ENCODE data around the gene FLRT1. TPM values are rescaled to one million over a fixed set of nuclear protein-coding genes. Genes with fewer than 3 reads are reported as not detected.

The FLRT1 gene
- polyA plus RNA-seq, 1 donor from 2014 or later: 2.6 TPM

GRCh38 chr11:64058494-64058893 lies 22.8 kb downstream of the FLRT1 start:
- Histone ChIP-seq H3K27me3 (ENCODE audit: insufficient read depth, low read depth, low read length) (no peaks in the 10 kb centered on the region), H3K27ac (ENCODE audit: low read length) (no peak overlapping the region), H3K4me3 (ENCODE audit: low read length) (no peak overlapping the region)

GRCh38 chr11:64059339-64060140 lies 23.8 kb downstream of the FLRT1 start:
- Histone ChIP-seq H3K27me3 (ENCODE audit: insufficient read depth, low read depth, low read length) (no peaks in the 10 kb centered on the region), H3K4me3 (ENCODE audit: low read length) (no peak overlapping the region), H3K27ac (ENCODE audit: low read length) (peak overlapping the region; percentile 84), H3K9ac (ENCODE audit: low read length) (peak overlapping the region; percentile 71), H3K9me3 (ENCODE audit: low read length) (no peaks in the 10 kb centered on the region), H3K9me2 (ENCODE audit: insufficient read depth, low read length) (no peaks in the 10 kb centered on the region), H3F3A (ENCODE audit: insufficient read depth, low read length, poor library complexity, severe bottlenecking) (no peaks in the 10 kb centered on the region), H3K4me2 (ENCODE audit: low read length) (no peak overlapping the region), H3K36me3 (ENCODE audit: insufficient read depth, low read length) (no peaks in the 10 kb centered on the region), H4K20me1 (ENCODE audit: insufficient read depth) (no peaks in the 10 kb centered on the region), H3K79me2 (replicated peaks; ENCODE audit: insufficient read depth, low read length) (no peaks in the 10 kb centered on the region), H2AFZ (ENCODE audit: low read depth, low read length) (no peak overlapping the region)
- TF ChIP-seq CTCF (IDR thresholded peaks at IDR 0.05; ENCODE audit: poor library complexity, severe bottlenecking) (no peak), TAF1 (IDR thresholded peaks at IDR 0.05; ENCODE audit: low read depth) (no peak), MXI1 (conservative IDR thresholded peaks at IDR 0.05; ENCODE audit: poor library complexity, severe bottlenecking) (no peak), POLR2AphosphoS5 (IDR thresholded peaks at IDR 0.05) (no peak), EP300 (conservative IDR thresholded peaks at IDR 0.05; ENCODE audit: poor library complexity, severe bottlenecking) (no peak), RAD21 (conservative IDR thresholded peaks at IDR 0.05) (no peak), EZH2 (IDR thresholded peaks at IDR 0.05; ENCODE audit: borderline replicate concordance, insufficient read depth, low read length, poor library complexity, severe bottlenecking) (no peak), SMC3 (conservative IDR thresholded peaks at IDR 0.05; ENCODE audit: poor library complexity) (no peak), REST (IDR thresholded peaks at IDR 0.05; ENCODE audit: borderline replicate concordance) (no peak)

More at GRCh38 chr11:64058494-64058893, 22.8 kb downstream of the FLRT1 start:
- no peaks in the 10 kb centered on the region for H3K36me3 ChIP-seq (ENCODE audit: insufficient read depth, low read length)
- TF ChIP-seq SMC3 (conservative IDR thresholded peaks at IDR 0.05; ENCODE audit: poor library complexity): no peak
- no peak overlapping the region for H3K4me2 ChIP-seq (ENCODE audit: low read length)
- H3K79me2 ChIP-seq (replicated peaks; ENCODE audit: insufficient read depth, low read length): no peaks in the 10 kb centered on the region
- H3K9me3 ChIP-seq (ENCODE audit: low read length): no peaks in the 10 kb centered on the region
- no peak overlapping the region for H3K9ac ChIP-seq (ENCODE audit: low read length)
- H3F3A ChIP-seq (ENCODE audit: insufficient read depth, low read length, poor library complexity, severe bottlenecking): no peaks in the 10 kb centered on the region
- no peak overlapping the region for H2AFZ ChIP-seq (ENCODE audit: low read depth, low read length)
- no peaks in the 10 kb centered on the region for H4K20me1 ChIP-seq (ENCODE audit: insufficient read depth)
- H3K9me2 ChIP-seq (ENCODE audit: insufficient read depth, low read length): no peaks in the 10 kb centered on the region

All from neural cell (in vitro differentiated cells).